ENCODE measurements around the gene TMEM72. TPM values are rescaled to one million over a fixed set of nuclear protein-coding genes. Genes with fewer than 3 reads are reported as not detected.

TMEM72 gene
- polyA plus RNA-seq, 1 donor (not counting 4 experiments of a cell fraction or from before 2014, with no cell fraction given): not detected

GRCh38 chr10:44878706-44879530 is 32.2 kb upstream of the TMEM72 start:
- Histone ChIP-seq H2AFZ (ENCODE audit: control insufficient read depth, low read length) (peak overlapping the region; percentile 96), H3K9ac (ENCODE audit: control insufficient read depth, extremely low read depth, insufficient read depth, low read length) (peak overlapping the region; percentile 1), H3K27ac (ENCODE audit: control insufficient read depth, insufficient read depth, low read length) (no peak overlapping the region), H3K4me2 (ENCODE audit: control insufficient read depth, extremely low read depth, insufficient read depth, low read depth, low read length) (peak overlapping the region; percentile 93), H3K27me3 (ENCODE audit: control insufficient read depth, extremely low read depth, insufficient read depth, low read length) (peaks cover 3% of the 10 kb centered on the region), H3K4me1 (ENCODE audit: control insufficient read depth, extremely low read depth, insufficient read depth, low read length) (peaks cover 10% of the 10 kb centered on the region), H3K9me1 (ENCODE audit: control insufficient read depth, extremely low read depth, insufficient read depth, low read length) (no peaks in the 10 kb centered on the region), H3K79me2 (ENCODE audit: control insufficient read depth, insufficient read depth, low read length) (no peaks in the 10 kb centered on the region), H3K9me3 (ENCODE audit: control insufficient read depth, low read depth, low read length) (no peaks in the 10 kb centered on the region), H4K20me1 (ENCODE audit: control insufficient read depth, extremely low read depth, insufficient read depth, low read length) (no peaks in the 10 kb centered on the region), H3K4me3 (ENCODE audit: control insufficient read depth in 2 of 3, extremely low read depth in 1 of 3, insufficient read depth in 2 of 3, low read depth in 1 of 3, low read length in 3 of 3) (peak overlapping the region; percentile 21 to 60 (median 57)), H3K36me3 (ENCODE audit: control insufficient read depth in 2 of 2, extremely low read depth in 1 of 2, insufficient read depth in 2 of 2, low read length in 2 of 2) (no peaks in the 10 kb centered on the region)
- FAIRE-seq (peak; percentile 69), DNase-seq (ENCODE audit: low read depth, low spot score) (peak; percentile 28)
- dilution Hi-C loops (cut with MboI; ENCODE audit: extremely low pct_ligation_motif_present, low sequenced_read_pairs): no loop called here
- TF ChIP-seq EZH2 (IDR thresholded peaks at IDR 0.05; ENCODE audit: low read length): no peak
- no peak for TF ChIP-seq CTCF (optimal IDR thresholded peaks at IDR 0.05 in 1 of 3, IDR thresholded peaks at IDR 0.05 in 1 of 3, conservative IDR thresholded peaks at IDR 0.05 in 1 of 3; ENCODE audit: extremely low read depth in 1 of 3, insufficient read depth in 2 of 3, low read length in 3 of 3)

- no peaks in the 10 kb centered on the region for H3K36me3 ChIP-seq (ENCODE audit: control insufficient read depth in 2 of 2, extremely low read depth in 1 of 2, insufficient read depth in 2 of 2, low read length in 2 of 2)
- peaks cover 10% of the 10 kb centered on the region for H3K4me1 ChIP-seq (ENCODE audit: control insufficient read depth, extremely low read depth, insufficient read depth, low read length)
- TF ChIP-seq EZH2 (IDR thresholded peaks at IDR 0.05; ENCODE audit: low read length) (no peak), CTCF (optimal IDR thresholded peaks at IDR 0.05 in 1 of 3, IDR thresholded peaks at IDR 0.05 in 1 of 3, conservative IDR thresholded peaks at IDR 0.05 in 1 of 3; ENCODE audit: extremely low read depth in 1 of 3, insufficient read depth in 2 of 3, low read length in 3 of 3) (no peak)
- dilution Hi-C loops (cut with MboI; ENCODE audit: extremely low pct_ligation_motif_present, low sequenced_read_pairs): no loop called here
- H3K9ac ChIP-seq (ENCODE audit: control insufficient read depth, extremely low read depth, insufficient read depth, low read length): no peak overlapping the region
- H3K9me3 ChIP-seq (ENCODE audit: control insufficient read depth, low read depth, low read length): no peaks in the 10 kb centered on the region
- H2AFZ ChIP-seq (ENCODE audit: control insufficient read depth, low read length): peak overlapping the region; percentile 96
- H3K4me3 ChIP-seq (ENCODE audit: control insufficient read depth in 2 of 3, extremely low read depth in 1 of 3, insufficient read depth in 2 of 3, low read depth in 1 of 3, low read length in 3 of 3): peak overlapping the region in 1 of 3 experiments; percentile 57
- H3K9me1 ChIP-seq (ENCODE audit: control insufficient read depth, extremely low read depth, insufficient read depth, low read length): no peaks in the 10 kb centered on the region
- peak overlapping the region; percentile 93 for H3K4me2 ChIP-seq (ENCODE audit: control insufficient read depth, extremely low read depth, insufficient read depth, low read depth, low read length)
- H3K27ac ChIP-seq (ENCODE audit: control insufficient read depth, insufficient read depth, low read length): no peak overlapping the region
- DNase-seq (ENCODE audit: low read depth, low spot score): no peak
- no peak for FAIRE-seq
- H3K79me2 ChIP-seq (ENCODE audit: control insufficient read depth, insufficient read depth, low read length): no peaks in the 10 kb centered on the region
- H3K27me3 ChIP-seq (ENCODE audit: control insufficient read depth, extremely low read depth, insufficient read depth, low read length): peaks cover 3% of the 10 kb centered on the region
- H4K20me1 ChIP-seq (ENCODE audit: control insufficient read depth, extremely low read depth, insufficient read depth, low read length): no peaks in the 10 kb centered on the region
Measured at GRCh38 chr10:44879531-44879899, 31.6 kb upstream of the TMEM72 start.
